MG63 (cell line): ENCODE data around the gene GLYATL1B. TPM values are rescaled to one million over a fixed set of nuclear protein-coding genes. Genes with fewer than 3 reads are reported as not detected.
A peak's percentile ranks its signal among the peaks of the same experiment; 100 is the strongest.
"Not testable (repeated sequence)": the region's sequence is repeated elsewhere in the genome, so short reads cannot be mapped to it uniquely, and the experiment has no call there.

Experiments
- DNase-seq: peaks from one replicate; pipeline ENCODE4 v3.0.0-alpha.2; 2020
- H3K27me3 ChIP-seq: fragments of 250-450 bp; sonication (Bioruptor Pico); 2 replicates; pipeline ENCODE4 v1.5.1; 2020; ENCODE audit warnings: mild to moderate bottlenecking, moderate library complexity
- H3K36me3 ChIP-seq: fragments of 250-450 bp; sonication (Bioruptor Pico); 2 replicates; pipeline ENCODE4 v1.5.1; 2020; ENCODE audit warnings: mild to moderate bottlenecking, moderate library complexity
- H3K4me3 ChIP-seq: fragments of 250-450 bp; sonication (Bioruptor Pico); 2 replicates; pipeline ENCODE4 v1.5.1; 2020; ENCODE audit warnings: mild to moderate bottlenecking, moderate library complexity
- H3K9me3 ChIP-seq: fragments of 250-450 bp; sonication (Bioruptor Pico); 2 replicates; pipeline ENCODE4 v1.5.1; 2020; ENCODE audit warnings: mild to moderate bottlenecking, moderate library complexity
- total RNA-seq: library from RNA; depleted of rRNA; stranded (reverse); fragments of >200 nt; shearing (Covaris generic); gene quantifications from 2 replicates; pipeline ENCODE4 v1.2.3, GENCODE V29; 2014; ENCODE audit warnings: low replicate concordance

Gene GLYATL1B
- total RNA-seq, 1 experiment from 2014 or later, result not detected

GRCh38 chr11:59081430-59082020 lies 4.6 kb upstream of the GLYATL1B start:
- not testable (repeated sequence) for H3K4me3 ChIP-seq, H3K36me3 ChIP-seq, H3K9me3 ChIP-seq, H3K27me3 ChIP-seq, DNase-seq

- Histone ChIP-seq H3K9me3 (no peaks in the 10 kb centered on the region), H3K36me3 (no peaks in the 10 kb centered on the region), H3K4me3 (no peak overlapping the region), H3K27me3 (no peaks in the 10 kb centered on the region)
- no peak for DNase-seq
These were observed 2.1 kb downstream of the GLYATL1B start for GRCh38 chr11:59088162-59088561.

- not testable (repeated sequence) for H3K27me3 ChIP-seq, H3K36me3 ChIP-seq, H3K4me3 ChIP-seq, DNase-seq, H3K9me3 ChIP-seq
These were observed 7.5 kb downstream of the GLYATL1B start for GRCh38 chr11:59093576-59093975.

- not testable (repeated sequence) for H3K4me3 ChIP-seq, H3K36me3 ChIP-seq, DNase-seq, H3K9me3 ChIP-seq, H3K27me3 ChIP-seq
These were observed 9.1 kb downstream of the GLYATL1B start for GRCh38 chr11:59095225-59095624.

GRCh38 chr11:59095972-59096575 lies 10.0 kb downstream of the GLYATL1B start:
- H3K4me3 ChIP-seq, H3K9me3 ChIP-seq, DNase-seq, H3K36me3 ChIP-seq, H3K27me3 ChIP-seq: not testable (repeated sequence)

GRCh38 chr11:59097113-59097708 lies 11.1 kb downstream of the GLYATL1B start:
- Histone ChIP-seq H3K4me3 (no peak overlapping the region), H3K27me3 (no peaks in the 10 kb centered on the region), H3K9me3 (no peaks in the 10 kb centered on the region), H3K36me3 (no peaks in the 10 kb centered on the region)
- peak; percentile 34 for DNase-seq

GRCh38 chr11:59097938-59098337 lies 11.8 kb downstream of the GLYATL1B start:
- H3K27me3 ChIP-seq, DNase-seq, H3K4me3 ChIP-seq, H3K36me3 ChIP-seq, H3K9me3 ChIP-seq: not testable (repeated sequence)

- H3K4me3 ChIP-seq, result no peak overlapping the region
- peak; percentile 51 for DNase-seq
- H3K27me3 ChIP-seq, result no peaks in the 10 kb centered on the region
- no peaks in the 10 kb centered on the region for H3K36me3 ChIP-seq
- no peaks in the 10 kb centered on the region for H3K9me3 ChIP-seq
These were observed 16.2 kb downstream of the GLYATL1B start for GRCh38 chr11:59102259-59102765.

- Histone ChIP-seq H3K9me3 (no peaks in the 10 kb centered on the region), H3K27me3 (no peaks in the 10 kb centered on the region)
- peak; percentile 93 for DNase-seq
These were observed 20.5 kb downstream of the GLYATL1B start, which contains the start of gene FAM111B for GRCh38 chr11:59106363-59107336. FAM111B (plus strand) TSS chr11:59107237; CDS start chr11:59109626, 2,389 bp downstream.

GRCh38 chr11:59107721-59108120 lies 21.6 kb downstream of the GLYATL1B start:
- Histone ChIP-seq H3K36me3 (peaks cover 32% of the 10 kb centered on the region), H3K4me3 (peak overlapping the region; percentile 64)
- H3K9me3 ChIP-seq, H3K27me3 ChIP-seq, DNase-seq: not testable (repeated sequence)

More at GRCh38 chr11:59106363-59107336, 20.5 kb downstream of the GLYATL1B start, which contains the start of gene FAM111B:
- Histone ChIP-seq H3K4me3 (peak within 1 kb of the TSS; percentile 64), H3K36me3 (peaks cover 23% of the 10 kb centered on the region)

GRCh38 chr11:59112494-59112893 lies 26.4 kb downstream of the GLYATL1B start:
- Histone ChIP-seq H3K9me3 (peaks cover 2% of the 10 kb centered on the region), H3K36me3 (peaks cover 75% of the 10 kb centered on the region), H3K27me3 (no peaks in the 10 kb centered on the region), H3K4me3 (no peak overlapping the region)
- no peak for DNase-seq

GRCh38 chr11:59114344-59114743 lies 28.2 kb downstream of the GLYATL1B start:
- no peak for DNase-seq
- H3K9me3 ChIP-seq, result peaks cover 14% of the 10 kb centered on the region
- no peaks in the 10 kb centered on the region for H3K27me3 ChIP-seq
- peaks cover 91% of the 10 kb centered on the region for H3K36me3 ChIP-seq
- H3K4me3 ChIP-seq, result no peak overlapping the region

GRCh38 chr11:59115553-59115952 lies 29.4 kb downstream of the GLYATL1B start:
- H3K36me3 ChIP-seq, result peaks cover 93% of the 10 kb centered on the region
- no peak overlapping the region for H3K4me3 ChIP-seq
- no peaks in the 10 kb centered on the region for H3K27me3 ChIP-seq
- no peak for DNase-seq
- H3K9me3 ChIP-seq, result peaks cover 14% of the 10 kb centered on the region

- DNase-seq, result no peak
- peaks cover 90% of the 10 kb centered on the region for H3K36me3 ChIP-seq
- no peak overlapping the region for H3K4me3 ChIP-seq
- peaks cover 16% of the 10 kb centered on the region for H3K9me3 ChIP-seq
- no peaks in the 10 kb centered on the region for H3K27me3 ChIP-seq
These were observed 31.7 kb downstream of the GLYATL1B start for GRCh38 chr11:59117774-59118173.

GRCh38 chr11:59119826-59120225 lies 33.7 kb downstream of the GLYATL1B start:
- peaks cover 91% of the 10 kb centered on the region for H3K36me3 ChIP-seq
- DNase-seq, result no peak

GRCh38 chr11:59135648-59136461 lies 49.7 kb downstream of the GLYATL1B start:
- Histone ChIP-seq H3K4me3 (no peak overlapping the region), H3K27me3 (no peaks in the 10 kb centered on the region), H3K9me3 (peaks cover 14% of the 10 kb centered on the region), H3K36me3 (peaks cover 37% of the 10 kb centered on the region)
- DNase-seq, result peak; percentile 64

More at GRCh38 chr11:59119826-59120225, 33.7 kb downstream of the GLYATL1B start:
- Histone ChIP-seq H3K9me3 (peaks cover 16% of the 10 kb centered on the region), H3K4me3 (no peak overlapping the region), H3K27me3 (no peaks in the 10 kb centered on the region)
